ENCODE measurements around the gene FARS2. TPM values are rescaled to one million over a fixed set of nuclear protein-coding genes. Genes with fewer than 3 reads are reported as not detected.

Gene FARS2
- polyA plus RNA-seq, 3 donors: 12.2 to 21.6 (median 17.7) TPM

GRCh38 chr6:5499644-5500306 is 238.5 kb downstream of the FARS2 start:
- H3K4me2 ChIP-seq (replicated peaks; ENCODE audit: extremely low read depth, low read length, poor library complexity, severe bottlenecking): no peak overlapping the region
- no peaks in the 10 kb centered on the region for H3K9me3 ChIP-seq (replicated peaks in 1 of 2; ENCODE audit: control insufficient read depth in 1 of 2, insufficient read depth in 1 of 2, low read length in 2 of 2)
- no peaks in the 10 kb centered on the region for H3K9me3 Mint-ChIP-seq
- DNase-seq: no peak
- no peaks in the 10 kb centered on the region for H4K20me1 ChIP-seq (ENCODE audit: insufficient read depth, low read length)
- H3K4me3 ChIP-seq (replicated peaks in 1 of 3; ENCODE audit: low read depth in 2 of 3, low read length in 3 of 3): no peak overlapping the region
- no CpG with 5 or more reads among the region's 6 CpGs for WGBS (ENCODE audit: insufficient coverage)
- H3K4me1 ChIP-seq (ENCODE audit: control insufficient read depth in 1 of 2, insufficient read depth in 2 of 2, low read length in 2 of 2): no peaks in the 10 kb centered on the region
- H3K27me3 Mint-ChIP-seq (ENCODE audit: low read depth in 3 of 3): no peaks in the 10 kb centered on the region
- no peak overlapping the region for H3K27ac Mint-ChIP-seq
- TF ChIP-seq, protein P1, sequence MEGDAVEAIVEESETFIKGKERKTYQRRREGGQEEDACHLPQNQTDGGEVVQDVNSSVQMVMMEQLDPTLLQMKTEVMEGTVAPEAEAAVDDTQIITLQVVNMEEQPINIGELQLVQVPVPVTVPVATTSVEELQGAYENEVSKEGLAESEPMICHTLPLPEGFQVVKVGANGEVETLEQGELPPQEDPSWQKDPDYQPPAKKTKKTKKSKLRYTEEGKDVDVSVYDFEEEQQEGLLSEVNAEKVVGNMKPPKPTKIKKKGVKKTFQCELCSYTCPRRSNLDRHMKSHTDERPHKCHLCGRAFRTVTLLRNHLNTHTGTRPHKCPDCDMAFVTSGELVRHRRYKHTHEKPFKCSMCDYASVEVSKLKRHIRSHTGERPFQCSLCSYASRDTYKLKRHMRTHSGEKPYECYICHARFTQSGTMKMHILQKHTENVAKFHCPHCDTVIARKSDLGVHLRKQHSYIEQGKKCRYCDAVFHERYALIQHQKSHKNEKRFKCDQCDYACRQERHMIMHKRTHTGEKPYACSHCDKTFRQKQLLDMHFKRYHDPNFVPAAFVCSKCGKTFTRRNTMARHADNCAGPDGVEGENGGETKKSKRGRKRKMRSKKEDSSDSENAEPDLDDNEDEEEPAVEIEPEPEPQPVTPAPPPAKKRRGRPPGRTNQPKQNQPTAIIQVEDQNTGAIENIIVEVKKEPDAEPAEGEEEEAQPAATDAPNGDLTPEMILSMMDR (IDR thresholded peaks at IDR 0.05): no peak
- H3K27ac ChIP-seq (ENCODE audit: low read depth in 1 of 2, low read length in 2 of 2): no peak overlapping the region
- H3K27me3 ChIP-seq (ENCODE audit: control insufficient read depth in 2 of 2, insufficient read depth in 2 of 2, low read length in 2 of 2): no peaks in the 10 kb centered on the region
- no peak overlapping the region for H3K9ac ChIP-seq (ENCODE audit: insufficient read depth, low read length, poor library complexity, severe bottlenecking)
- H3K36me3 Mint-ChIP-seq: peaks cover 3 to 6% of the 10 kb centered on the region in 2 donors
- no peaks in the 10 kb centered on the region for H3K4me1 Mint-ChIP-seq
- H2AFZ ChIP-seq (ENCODE audit: insufficient read depth, low read depth, low read length, poor library complexity, severe bottlenecking): no peak overlapping the region
- H3K79me2 ChIP-seq (ENCODE audit: insufficient read depth, low read length): no peaks in the 10 kb centered on the region
- H3K36me3 ChIP-seq (replicated peaks in 1 of 2; ENCODE audit: control insufficient read depth in 1 of 2, insufficient read depth in 2 of 2, low read length in 2 of 2): no peaks in the 10 kb centered on the region
- intact Hi-C loops (cut with micrococcal nuclease): no loop called here
- H3K4me3 Mint-ChIP-seq: no peak overlapping the region

DNA sequence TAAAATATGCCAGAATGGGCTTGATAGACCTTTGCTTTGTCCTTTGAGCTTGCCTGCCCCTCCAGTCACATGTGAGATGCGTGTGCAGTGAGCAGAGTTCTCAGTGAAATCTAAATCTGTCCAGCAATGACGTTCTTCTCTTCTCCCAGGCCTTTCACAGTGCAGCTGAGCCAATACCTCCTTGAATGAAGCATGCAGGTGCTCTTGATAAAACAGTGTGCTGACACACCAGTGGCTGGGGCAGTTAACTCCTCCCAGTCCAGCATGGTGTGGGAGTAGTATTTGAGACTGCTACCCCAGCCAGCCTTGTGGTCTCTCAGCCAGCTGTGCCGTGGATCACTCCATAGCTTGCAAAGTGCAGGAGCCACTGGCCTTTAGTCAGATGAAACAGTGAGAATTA is 240.5 kb downstream of the FARS2 start:
- no peak for DNase-seq
- peaks cover 3 to 6% of the 10 kb centered on the region in 2 donors for H3K36me3 Mint-ChIP-seq
- Histone ChIP-seq H3K79me2 (ENCODE audit: insufficient read depth, low read length) (no peaks in the 10 kb centered on the region), H4K20me1 (ENCODE audit: insufficient read depth, low read length) (no peaks in the 10 kb centered on the region), H3K4me1 (ENCODE audit: control insufficient read depth in 1 of 2, insufficient read depth in 2 of 2, low read length in 2 of 2) (no peaks in the 10 kb centered on the region), H3K4me2 (replicated peaks; ENCODE audit: extremely low read depth, low read length, poor library complexity, severe bottlenecking) (no peak overlapping the region), H3K36me3 (replicated peaks in 1 of 2; ENCODE audit: control insufficient read depth in 1 of 2, insufficient read depth in 2 of 2, low read length in 2 of 2) (no peaks in the 10 kb centered on the region), H3K9ac (ENCODE audit: insufficient read depth, low read length, poor library complexity, severe bottlenecking) (no peak overlapping the region), H3K4me3 (replicated peaks in 1 of 3; ENCODE audit: low read depth in 2 of 3, low read length in 3 of 3) (no peak overlapping the region), H3K27ac (ENCODE audit: low read depth in 1 of 2, low read length in 2 of 2) (no peak overlapping the region), H2AFZ (ENCODE audit: insufficient read depth, low read depth, low read length, poor library complexity, severe bottlenecking) (no peak overlapping the region), H3K9me3 (replicated peaks in 1 of 2; ENCODE audit: control insufficient read depth in 1 of 2, insufficient read depth in 1 of 2, low read length in 2 of 2) (no peaks in the 10 kb centered on the region), H3K27me3 (ENCODE audit: control insufficient read depth in 2 of 2, insufficient read depth in 2 of 2, low read length in 2 of 2) (no peaks in the 10 kb centered on the region)
- TF ChIP-seq, protein P1 (IDR thresholded peaks at IDR 0.05): no peak
- no peak overlapping the region for H3K27ac Mint-ChIP-seq
- no peaks in the 10 kb centered on the region for H3K4me1 Mint-ChIP-seq
- no peaks in the 10 kb centered on the region for H3K9me3 Mint-ChIP-seq
- H3K27me3 Mint-ChIP-seq (ENCODE audit: low read depth in 3 of 3): no peaks in the 10 kb centered on the region
- 91% methylated on average over 3 of the region's 3 CpGs for WGBS (ENCODE audit: insufficient coverage)
- intact Hi-C loops (cut with micrococcal nuclease): no loop called here
- no peak overlapping the region for H3K4me3 Mint-ChIP-seq

All from CD14-positive monocyte (primary cell).